Naive thymus-derived CD4-positive, alpha-beta T cell (primary cell): ENCODE results near the gene EXOSC10. TPM values are rescaled to one million over a fixed set of nuclear protein-coding genes. Genes with fewer than 3 reads are reported as not detected.
"Not testable (repeated sequence)": the region's sequence is repeated elsewhere in the genome, so short reads cannot be mapped to it uniquely, and the experiment has no call there.

ENCODE experiments used
- ATAC-seq: fragments of 150-1000 bp; cut with Tn5 transposase; 2 replicates; pipeline ENCODE4 v1.10.0; 2021; ENCODE audit warnings: mild to moderate bottlenecking, moderate library complexity
- CTCF ChIA-PET: fragments of 350-600 bp; sonication (Branson Sonifier 250); formaldehyde crosslinking; loops from one replicate; lab custom pipeline; 2021; ENCODE audit warnings: antibody characterized with exemption; lab: Charles Lee
- POLR2A ChIA-PET: fragments of 350-600 bp; sonication (Branson Sonifier 250); formaldehyde crosslinking; loops from one replicate; lab custom pipeline; 2021; ENCODE audit warnings: antibody characterized with exemption, inconsistent platforms; lab: Charles Lee
- DNase-seq, 9 donors: peaks; one replicate each; pipeline versions ENCODE4 v3.0.0 to v3.0.0-alpha.2; 2020 to 2022; ENCODE audit warnings: mixed read lengths in 1 of 9
- H3K27ac ChIP-seq: one replicate; pipeline ENCODE4 v1.7.0; 2013; ENCODE audit warnings: mild to moderate bottlenecking, low read depth, low read length, moderate library complexity
- H3K27me3 ChIP-seq, 2 donors: one replicate each; pipeline ENCODE4 v1.7.0; 2013; ENCODE audit warnings: low read length in 2 of 2, mild to moderate bottlenecking in 2 of 2, moderate library complexity in 2 of 2; ENCODE audit not compliant: control insufficient read depth in 2 of 2, insufficient read depth in 2 of 2
- H3K36me3 ChIP-seq, 3 experiments: 1 replicate in 2 of 3; 2 replicates in 1 of 3; pipeline ENCODE4 v1.7.0; 2013; ENCODE audit warnings: low read length in 3 of 3, mild to moderate bottlenecking in 3 of 3, moderate library complexity in 1 of 3; ENCODE audit not compliant: insufficient read depth in 3 of 3, control insufficient read depth in 2 of 3
- H3K4me1 ChIP-seq, 2 donors: one replicate each; pipeline ENCODE4 v1.7.0; 2013; ENCODE audit warnings: low read length in 2 of 2, mild to moderate bottlenecking in 2 of 2, moderate library complexity in 1 of 2; ENCODE audit not compliant: control insufficient read depth in 2 of 2, insufficient read depth in 2 of 2
- H3K4me3 ChIP-seq: 2 replicates; pipeline ENCODE4 v1.7.0; 2013; ENCODE audit warnings: mild to moderate bottlenecking, low read length
- H3K9me3 ChIP-seq, 3 experiments: 1 replicate in 2 of 3; 2 replicates in 1 of 3; pipeline ENCODE4 v1.7.0; 2013; ENCODE audit warnings: low read length in 3 of 3; ENCODE audit not compliant: control insufficient read depth in 2 of 3
- H3K27ac Mint-ChIP-seq, 9 donors: one replicate each; pipeline ENCODE4 v1.8.0; 2020 to 2022; ENCODE audit warnings: mixed read lengths in 9 of 9, mild to moderate bottlenecking in 8 of 9, moderate library complexity in 5 of 9, inconsistent platforms in 2 of 9
- H3K27me3 Mint-ChIP-seq, 5 donors: one replicate each; pipeline ENCODE4 v1.8.0; 2021 to 2022; ENCODE audit warnings: mixed read lengths in 5 of 5, mild to moderate bottlenecking in 1 of 5
- H3K36me3 Mint-ChIP-seq, 5 donors: one replicate each; pipeline ENCODE4 v1.8.0; 2020 to 2022; ENCODE audit warnings: mixed read lengths in 5 of 5, mild to moderate bottlenecking in 3 of 5, inconsistent platforms in 1 of 5
- H3K4me1 Mint-ChIP-seq, 7 donors: one replicate each; pipeline ENCODE4 v1.8.0; 2020 to 2022; ENCODE audit warnings: mixed read lengths in 7 of 7, mild to moderate bottlenecking in 3 of 7, inconsistent platforms in 1 of 7
- H3K4me3 Mint-ChIP-seq, 10 donors: one replicate each; pipeline ENCODE4 v1.8.0; 2020 to 2022; ENCODE audit warnings: mild to moderate bottlenecking in 10 of 10, mixed read lengths in 10 of 10, moderate library complexity in 6 of 10, inconsistent platforms in 2 of 10
- H3K9me3 Mint-ChIP-seq, 11 donors: one replicate each; pipeline ENCODE4 v1.8.0; 2020 to 2022; ENCODE audit warnings: mixed read lengths in 11 of 11, mild to moderate bottlenecking in 4 of 11, inconsistent platforms in 1 of 11, moderate library complexity in 1 of 11
- intact Hi-C, 2 donors: fragments of 100-400 bp; cut with micrococcal nuclease; formaldehyde crosslinking; loops; one replicate each; pipeline ENCODE4 v1.15.1; 2023
- polyA plus RNA-seq, 2 donors: library from polyadenylated mRNA; unstranded; fragments of 300-500 nt; fragmentation: Illumina TruSeq; gene quantifications; one replicate each; pipeline ENCODE4 v1.2.3, GENCODE V29; 2021
- total RNA-seq, 6 experiments: library from RNA in 5 of 6; stranded (reverse) in 5 of 6; gene quantifications; 1 replicate in 5 of 6; 2 replicates in 1 of 6; pipeline ENCODE4 v1.2.3 and lab custom pipeline; 2021 to 2026

The EXOSC10 gene
- total and polyA plus RNA-seq, 7 experiments from 2014 or later, result 33.9 to 83.4 (median 80.0) TPM

- Mint-ChIP-seq H3K4me1 (peaks cover 6 to 27% (median 20%) of the 10 kb centered on the region in 7 donors), H3K27ac (peak overlapping the region in 1 of 9 donors; percentile 93), H3K4me3 (peak overlapping the region in 3 of 10 donors; percentile 44 to 96 (median 95))
- intact Hi-C loops, H3K27ac ChIP-seq, H3K36me3 Mint-ChIP-seq, ATAC-seq, H3K27me3 Mint-ChIP-seq, H3K4me3 ChIP-seq, H3K27me3 ChIP-seq, DNase-seq, CTCF ChIA-PET, H3K4me1 ChIP-seq, H3K9me3 ChIP-seq, H3K9me3 Mint-ChIP-seq: not testable (repeated sequence)
- POLR2A ChIA-PET, result interaction anchor here (0.7 kb wide), 2 partner anchors 39 to 43 kb away, joined by 3 to 4 read pairs; no protein-coding TSS in a partner anchor
- peaks cover 0 to 21% (median 0%) of the 10 kb centered on the region in 3 experiments for H3K36me3 ChIP-seq
Measured at GRCh38 chr1:11100806-11101205, 1.1 kb upstream of the EXOSC10 start.

DNA sequence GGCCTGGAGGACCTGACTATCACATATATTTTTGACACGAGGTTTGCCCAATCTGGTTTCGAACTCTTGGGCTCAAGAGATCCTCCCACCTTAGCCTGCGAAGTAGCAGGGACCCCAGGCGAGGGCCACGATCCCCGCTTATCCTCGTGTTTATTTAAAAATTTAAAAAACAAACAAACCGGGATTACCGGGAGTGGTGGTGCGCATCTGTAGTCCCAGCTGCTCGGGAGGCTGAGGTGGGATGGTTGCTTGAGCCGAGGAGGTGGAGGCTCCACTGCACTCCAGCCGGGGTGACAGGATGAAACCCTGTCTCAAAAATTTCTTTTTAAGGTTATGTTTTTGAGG, 452 bp upstream of the EXOSC10 start:
- Mint-ChIP-seq H3K9me3 (peaks cover 0 to 1% (median 0%) of the 10 kb centered on the region in 11 donors), H3K27ac (peak overlapping the region; percentile 91 to 97 (median 95)), H3K36me3 (peaks cover 0 to 5% (median 4%) of the 10 kb centered on the region in 5 donors), H3K4me1 (peaks cover 6 to 27% (median 20%) of the 10 kb centered on the region in 7 donors), H3K4me3 (peak overlapping the region; percentile 87 to 99 (median 96)), H3K27me3 (no peaks in the 10 kb centered on the region)
- Histone ChIP-seq H3K36me3 (peaks cover 0 to 25% (median 0%) of the 10 kb centered on the region in 3 experiments), H3K4me3 (peak overlapping the region; percentile 74), H3K27me3 (no peaks in the 10 kb centered on the region), H3K9me3 (no peaks in the 10 kb centered on the region), H3K27ac (peak overlapping the region; percentile 88), H3K4me1 (peaks cover 3 to 4% of the 10 kb centered on the region in 2 donors)
- POLR2A ChIA-PET, result interaction anchor here (0.9 to 1.8 kb wide), 7 partner anchors 12 to 88 kb away, joined by 3 to 9 read pairs (median 3); partner anchors contain the start of gene TARDBP
- DNase-seq, result no peak
- intact Hi-C loops, result no loop called here
- CTCF ChIA-PET, result no interaction called here
- ATAC-seq, result no peak

GRCh38 chr1:11098931-11099309, 749 bp downstream of the EXOSC10 start:
- intact Hi-C loops, result loop anchor here (1.0 to 10.0 kb wide), 9 partner anchors 39 to 706 kb away; partner anchors contain the start of genes SRM (in 2 of the 2), TARDBP (in 2 of the 2), CLCN6 (in 1 of the 2) and DFFA (in 1 of the 2)
- ATAC-seq, result no peak
- H3K4me1 ChIP-seq, result peaks cover 3 to 4% of the 10 kb centered on the region in 2 donors
- no peaks in the 10 kb centered on the region for H3K27me3 ChIP-seq
- Mint-ChIP-seq H3K27me3 (no peaks in the 10 kb centered on the region), H3K4me1 (peaks cover 6 to 27% (median 20%) of the 10 kb centered on the region in 7 donors), H3K4me3 (peak overlapping the region; percentile 87 to 99 (median 96)), H3K27ac (peak overlapping the region; percentile 82 to 97 (median 93)), H3K36me3 (peaks cover 0 to 5% (median 4%) of the 10 kb centered on the region in 5 donors), H3K9me3 (peaks cover 0 to 1% (median 0%) of the 10 kb centered on the region in 11 donors)
- H3K36me3 ChIP-seq, result peaks cover 0 to 36% (median 0%) of the 10 kb centered on the region in 3 experiments
- H3K27ac ChIP-seq, result peak overlapping the region; percentile 88
- DNase-seq, result no peak
- POLR2A ChIA-PET, result interaction anchor here (1.1 to 2.1 kb wide), 6 partner anchors 11 to 88 kb away, joined by 3 to 9 read pairs (median 4); partner anchors contain the start of genes SRM and TARDBP
- H3K9me3 ChIP-seq, result no peaks in the 10 kb centered on the region
- CTCF ChIA-PET, result interaction anchor here (1.2 to 1.3 kb wide), 2 partner anchors 61 to 547 kb away, joined by 3 to 5 read pairs; no protein-coding TSS in a partner anchor
- peak overlapping the region; percentile 74 for H3K4me3 ChIP-seq

- H3K4me1 ChIP-seq, H3K4me1 Mint-ChIP-seq, POLR2A ChIA-PET, ATAC-seq, H3K27me3 ChIP-seq, H3K27ac ChIP-seq, H3K9me3 Mint-ChIP-seq, intact Hi-C loops, H3K27me3 Mint-ChIP-seq, DNase-seq, H3K4me3 Mint-ChIP-seq, H3K9me3 ChIP-seq, H3K4me3 ChIP-seq, CTCF ChIA-PET, H3K27ac Mint-ChIP-seq: not testable (repeated sequence)
- H3K36me3 ChIP-seq, result peaks cover 6 to 56% (median 33%) of the 10 kb centered on the region in 3 experiments
- H3K36me3 Mint-ChIP-seq, result peaks cover 19 to 47% (median 34%) of the 10 kb centered on the region in 5 donors
Measured at GRCh38 chr1:11083784-11084183, 15.9 kb downstream of the EXOSC10 start.

GRCh38 chr1:11080931-11081330, 18.7 kb downstream of the EXOSC10 start:
- no peak for ATAC-seq
- POLR2A ChIA-PET, result interaction anchor here (1.2 kb wide), 1 partner anchor 23 kb away, joined by 3 read pairs; no protein-coding TSS in a partner anchor
- no peak overlapping the region for H3K4me3 ChIP-seq

GRCh38 chr1:11078631-11079030, 21.0 kb downstream of the EXOSC10 start:
- Mint-ChIP-seq H3K27me3 (no peaks in the 10 kb centered on the region), H3K27ac (peak overlapping the region in 2 of 9 donors; percentile 62 to 64), H3K4me3 (no peak overlapping the region), H3K9me3 (no peaks in the 10 kb centered on the region), H3K36me3 (peaks cover 7 to 30% (median 22%) of the 10 kb centered on the region in 5 donors), H3K4me1 (peaks cover 0 to 4% (median 0%) of the 10 kb centered on the region in 7 donors)
- no peaks in the 10 kb centered on the region for H3K27me3 ChIP-seq
- ATAC-seq (no peak), DNase-seq (no peak)
- no peak overlapping the region for H3K4me3 ChIP-seq
- no peaks in the 10 kb centered on the region for H3K4me1 ChIP-seq
- intact Hi-C loops, result no loop called here
- no peaks in the 10 kb centered on the region for H3K9me3 ChIP-seq
- no peak overlapping the region for H3K27ac ChIP-seq
- ChIA-PET CTCF (interaction anchor here (0.6 kb wide), 2 partner anchors 18 to 578 kb away, joined by 3 read pairs; no protein-coding TSS in a partner anchor), POLR2A (no interaction called here)
- H3K36me3 ChIP-seq, result peaks cover 31 to 85% (median 33%) of the 10 kb centered on the region in 3 experiments

More at GRCh38 chr1:11080931-11081330, 18.7 kb downstream of the EXOSC10 start:
- Histone ChIP-seq H3K27ac (no peak overlapping the region), H3K27me3 (no peaks in the 10 kb centered on the region), H3K9me3 (no peaks in the 10 kb centered on the region), H3K36me3 (peaks cover 16 to 62% (median 19%) of the 10 kb centered on the region in 3 experiments), H3K4me1 (no peaks in the 10 kb centered on the region)
- DNase-seq, result no peak
- Mint-ChIP-seq H3K4me1 (peaks cover 0 to 4% (median 0%) of the 10 kb centered on the region in 7 donors), H3K27me3 (no peaks in the 10 kb centered on the region), H3K9me3 (no peaks in the 10 kb centered on the region), H3K27ac (no peak overlapping the region), H3K36me3 (peaks cover 7 to 42% (median 22%) of the 10 kb centered on the region in 5 donors), H3K4me3 (no peak overlapping the region)
- intact Hi-C loops, result no loop called here
- CTCF ChIA-PET, result no interaction called here
